Iris pigment epithelial cell (primary cell): Measurements from ENCODE around the gene RAB25.

ENCODE experiments used
- DNase-seq: peaks from one replicate; pipeline ENCODE4 v3.0.0-alpha.2; 2011; ENCODE audit warnings: low read depth

The RAB25 gene

DNA sequence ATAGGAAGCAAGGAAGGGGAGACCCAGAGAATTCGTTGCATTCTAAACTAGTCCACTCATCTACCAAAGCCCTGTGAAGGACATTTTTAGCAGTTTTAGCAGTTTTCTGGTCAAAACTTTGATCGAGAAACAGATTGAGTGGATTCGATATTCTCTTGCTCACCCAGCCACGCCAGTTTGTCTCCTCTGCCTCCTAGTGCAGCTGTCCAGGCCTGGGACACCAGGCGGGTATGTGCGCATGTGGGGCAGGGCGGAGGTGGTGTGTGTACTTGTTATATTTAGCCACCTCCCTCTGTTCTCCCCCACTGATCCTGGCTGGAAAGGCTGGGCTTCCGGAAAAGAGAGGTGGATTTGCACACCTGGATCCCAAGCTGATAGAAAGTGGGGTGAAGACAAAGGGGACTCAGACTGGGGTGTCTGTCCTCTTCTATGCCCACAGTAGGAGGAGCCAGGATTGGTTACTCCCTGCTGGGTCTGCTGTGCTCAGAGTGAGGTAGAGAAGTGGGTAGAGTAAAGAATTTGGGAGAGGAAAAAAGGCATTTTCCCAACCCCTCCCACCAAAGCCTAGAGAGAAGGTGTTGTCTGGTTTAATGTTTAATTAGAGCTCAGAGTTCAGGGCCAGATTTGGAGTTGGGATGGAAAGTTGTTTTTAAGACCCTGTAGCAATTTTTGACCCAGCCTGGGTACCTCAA, 57.4 kb downstream of the RAB25 start:
- DNase-seq, result no peak

DNA sequence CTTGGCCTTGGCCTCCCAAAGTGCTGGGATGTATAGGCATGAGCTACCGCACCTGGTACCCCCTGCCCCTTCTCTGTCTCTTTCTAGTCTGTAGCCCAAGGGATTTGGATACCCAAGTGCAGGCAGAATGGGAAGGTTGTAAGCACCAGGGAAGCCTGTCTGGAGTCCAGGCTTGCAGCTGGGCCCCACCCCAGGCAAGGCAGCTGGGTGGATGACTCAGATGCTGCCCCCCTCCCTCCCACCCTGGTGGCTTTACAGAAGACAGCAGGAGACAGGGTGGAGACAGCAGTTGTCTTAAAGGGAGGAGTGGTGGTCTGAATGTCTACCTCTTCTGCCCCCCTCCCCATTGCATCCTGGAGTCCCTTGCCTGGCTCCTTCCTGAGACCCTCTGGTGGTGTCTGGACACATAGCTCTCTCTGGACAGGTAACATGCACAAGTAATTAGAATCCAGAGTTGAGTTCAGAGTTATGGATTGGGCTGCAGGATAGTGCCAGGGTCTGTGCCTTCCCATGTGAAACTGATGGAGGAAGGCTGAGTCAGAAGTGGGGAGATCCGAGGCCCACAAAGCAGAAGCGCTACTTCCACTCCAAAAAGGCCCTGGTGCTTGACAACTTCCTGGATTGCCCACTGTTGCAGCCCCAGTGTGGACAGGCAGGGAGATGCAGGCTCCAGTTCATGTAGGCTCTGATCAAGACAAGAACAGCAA, 58.7 kb downstream of the RAB25 start:
- DNase-seq, result peak; percentile 74
